Uterus (tissue), 2 donors: ENCODE measurements around the gene URB1.

Source experiments
- POLR2A ChIP-seq, 2 donors: fragments of 450-650 bp; IDR thresholded peaks; one replicate each; pipeline ENCODE4 v1.6.1; 2016; ENCODE audit warnings: antibody characterized with exemption in 2 of 2, mild to moderate bottlenecking in 1 of 2, moderate library complexity in 1 of 2
- TF ChIP-seq, protein P1 (sequence below), 4 experiments: fragments of 200-600 bp in 2 of 4; fragments of 450-650 bp in 2 of 4; sonication (generic) in 2 of 4; IDR thresholded peaks; one replicate each; pipeline ENCODE4 v1.5.1; 2016 to 2019; ENCODE audit warnings: antibody characterized with exemption in 4 of 4, mild to moderate bottlenecking in 2 of 4, moderate library complexity in 1 of 4

DNA sequence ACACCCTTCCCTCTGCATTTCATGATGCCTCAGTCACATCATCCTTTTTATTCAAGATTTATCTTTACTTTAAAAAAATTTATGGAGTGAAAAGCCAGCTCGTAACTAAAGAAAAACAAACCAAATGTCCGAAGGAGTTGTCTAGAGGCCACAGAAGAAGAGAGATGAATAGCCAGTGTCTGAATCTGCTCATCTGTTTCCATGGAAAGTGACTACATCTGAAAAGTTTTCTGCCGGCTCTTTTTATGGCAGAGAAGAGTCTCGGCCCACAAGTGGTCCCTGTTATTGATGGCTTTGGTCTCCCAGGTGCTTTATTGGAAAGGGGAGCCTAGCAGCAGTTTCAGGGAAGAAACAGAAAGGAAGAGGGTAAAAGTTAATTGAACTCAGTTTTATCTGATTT, 25.3 kb upstream of the URB1 start:
- TF ChIP-seq, protein P1, sequence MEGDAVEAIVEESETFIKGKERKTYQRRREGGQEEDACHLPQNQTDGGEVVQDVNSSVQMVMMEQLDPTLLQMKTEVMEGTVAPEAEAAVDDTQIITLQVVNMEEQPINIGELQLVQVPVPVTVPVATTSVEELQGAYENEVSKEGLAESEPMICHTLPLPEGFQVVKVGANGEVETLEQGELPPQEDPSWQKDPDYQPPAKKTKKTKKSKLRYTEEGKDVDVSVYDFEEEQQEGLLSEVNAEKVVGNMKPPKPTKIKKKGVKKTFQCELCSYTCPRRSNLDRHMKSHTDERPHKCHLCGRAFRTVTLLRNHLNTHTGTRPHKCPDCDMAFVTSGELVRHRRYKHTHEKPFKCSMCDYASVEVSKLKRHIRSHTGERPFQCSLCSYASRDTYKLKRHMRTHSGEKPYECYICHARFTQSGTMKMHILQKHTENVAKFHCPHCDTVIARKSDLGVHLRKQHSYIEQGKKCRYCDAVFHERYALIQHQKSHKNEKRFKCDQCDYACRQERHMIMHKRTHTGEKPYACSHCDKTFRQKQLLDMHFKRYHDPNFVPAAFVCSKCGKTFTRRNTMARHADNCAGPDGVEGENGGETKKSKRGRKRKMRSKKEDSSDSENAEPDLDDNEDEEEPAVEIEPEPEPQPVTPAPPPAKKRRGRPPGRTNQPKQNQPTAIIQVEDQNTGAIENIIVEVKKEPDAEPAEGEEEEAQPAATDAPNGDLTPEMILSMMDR (IDR thresholded peaks at IDR 0.05), result no peak
- TF ChIP-seq POLR2A (IDR thresholded peaks at IDR 0.05), result no peak
